Activated CD4-positive, alpha-beta T cell treated with anti-CD3 and anti-CD28 coated beads for 36 hours (primary cell): ENCODE measurements around the gene RASGRP2. TPM values are rescaled to one million over a fixed set of nuclear protein-coding genes. Genes with fewer than 3 reads are reported as not detected.
A peak's percentile ranks its signal among the peaks of the same experiment; 100 is the strongest.

Experiments
- ATAC-seq: fragments of 200-7000 bp; cut with Tn5 transposase; one replicate; pipeline ENCODE4 v1.10.0; 2021; ENCODE audit warnings: mild to moderate bottlenecking, moderate library complexity
- CTCF ChIA-PET: fragments of 350-600 bp; sonication (Branson Sonifier 250); formaldehyde crosslinking; loops from one replicate; lab custom pipeline; 2021; ENCODE audit warnings: antibody characterized with exemption; lab: Charles Lee
- POLR2A ChIA-PET: fragments of 350-600 bp; sonication (Branson Sonifier 250); formaldehyde crosslinking; loops from one replicate; lab custom pipeline; 2021; ENCODE audit warnings: antibody characterized with exemption, inconsistent platforms; lab: Charles Lee
- DNase-seq: peaks from one replicate; pipeline ENCODE4 v3.0.0-alpha.2; 2020
- H3K27ac Mint-ChIP-seq: one replicate; pipeline ENCODE4 v1.8.0; 2021; ENCODE audit warnings: mixed read lengths
- H3K27me3 Mint-ChIP-seq: one replicate; pipeline ENCODE4 v1.8.0; 2021; ENCODE audit warnings: mixed read lengths
- H3K36me3 Mint-ChIP-seq: one replicate; pipeline ENCODE4 v1.8.0; 2021; ENCODE audit warnings: low read depth, mixed read lengths
- H3K4me1 Mint-ChIP-seq: one replicate; pipeline ENCODE4 v1.8.0; 2021; ENCODE audit warnings: mixed read lengths
- H3K4me3 Mint-ChIP-seq: one replicate; pipeline ENCODE4 v1.8.0; 2021; ENCODE audit warnings: mild to moderate bottlenecking, moderate library complexity, mixed read lengths
- H3K9me3 Mint-ChIP-seq: one replicate; pipeline ENCODE4 v1.8.0; 2021; ENCODE audit warnings: low read depth, mixed read lengths
- intact Hi-C, 2 experiments: fragments of 100-400 bp; cut with DNase I in 1 of 2; cut with micrococcal nuclease in 1 of 2; formaldehyde crosslinking; loops; one replicate each; pipeline versions ENCODE4 v1.14.2 to v1.15.1; 2022 to 2024; cut with DNase I, micrococcal nuclease
- total RNA-seq, 2 experiments: library from RNA; stranded (reverse); gene quantifications; one replicate each; pipeline ENCODE4 v1.2.3, GENCODE V29; 2021

Gene RASGRP2
- total RNA-seq, 2 experiments from 2014 or later = 5.6 to 5.9 TPM

GRCh38 chr11:64694026-64694755 lies 49.8 kb downstream of the RASGRP2 start:
- intact Hi-C loops = no loop called here
- Mint-ChIP-seq H3K4me3 (no peak overlapping the region), H3K27me3 (peaks cover 23% of the 10 kb centered on the region), H3K36me3 (no peaks in the 10 kb centered on the region), H3K4me1 (peaks cover 11% of the 10 kb centered on the region), H3K9me3 (no peaks in the 10 kb centered on the region), H3K27ac (no peak overlapping the region)
- ChIA-PET POLR2A (interaction anchor here (1.0 kb wide), 1 partner anchor 808 kb away, joined by 5 read pairs; no protein-coding TSS in a partner anchor), CTCF (interaction anchor here (0.6 to 1.8 kb wide), 4 partner anchors 10 to 443 kb away, joined by 3 to 6 read pairs (median 3); no protein-coding TSS in a partner anchor)
- DNase-seq (no peak), ATAC-seq (no peak)

- Mint-ChIP-seq H3K4me3 (peak overlapping the region; percentile 7), H3K36me3 (no peaks in the 10 kb centered on the region), H3K27ac (peak overlapping the region; percentile 35), H3K27me3 (peaks cover 23% of the 10 kb centered on the region), H3K9me3 (no peaks in the 10 kb centered on the region), H3K4me1 (peaks cover 19% of the 10 kb centered on the region)
- ATAC-seq = no peak
- CTCF ChIA-PET = interaction anchor here (1.8 kb wide), 1 partner anchor 12 kb away, joined by 6 read pairs; no protein-coding TSS in a partner anchor
- DNase-seq = no peak
- intact Hi-C loops = no loop called here
- POLR2A ChIA-PET = interaction anchor here (0.6 to 0.7 kb wide), 2 partner anchors 42 to 259 kb away, joined by 3 read pairs; no protein-coding TSS in a partner anchor
These were observed 51.1 kb downstream of the RASGRP2 start for GRCh38 chr11:64692764-64693331.

- intact Hi-C loops = no loop called here
- ChIA-PET CTCF (no interaction called here), POLR2A (no interaction called here)
- DNase-seq (no peak), ATAC-seq (no peak)
- no peak overlapping the region for H3K27ac Mint-ChIP-seq
- peaks cover 19% of the 10 kb centered on the region for H3K4me1 Mint-ChIP-seq
- peaks cover 23% of the 10 kb centered on the region for H3K27me3 Mint-ChIP-seq
- no peaks in the 10 kb centered on the region for H3K9me3 Mint-ChIP-seq
- H3K36me3 Mint-ChIP-seq = no peaks in the 10 kb centered on the region
- H3K4me3 Mint-ChIP-seq = no peak overlapping the region
These were observed 52.4 kb downstream of the RASGRP2 start for GRCh38 chr11:64691543-64691942.

GRCh38 chr11:64690235-64690634 lies 53.7 kb downstream of the RASGRP2 start:
- intact Hi-C loops = no loop called here
- no peak overlapping the region for H3K27ac Mint-ChIP-seq
- no peaks in the 10 kb centered on the region for H3K36me3 Mint-ChIP-seq
- H3K9me3 Mint-ChIP-seq = no peaks in the 10 kb centered on the region
- peaks cover 19% of the 10 kb centered on the region for H3K4me1 Mint-ChIP-seq
- H3K4me3 Mint-ChIP-seq = no peak overlapping the region
- ATAC-seq (no peak), DNase-seq (no peak)
- ChIA-PET POLR2A (no interaction called here), CTCF (interaction anchor here (0.5 to 2.3 kb wide), 5 partner anchors 9 to 858 kb away, joined by 5 to 33 read pairs (median 12); partner anchors contain the start of gene RASGRP2)
- peaks cover 18% of the 10 kb centered on the region for H3K27me3 Mint-ChIP-seq

GRCh38 chr11:64688534-64688982 lies 55.4 kb downstream of the RASGRP2 start:
- DNase-seq = peak; percentile 96
- Mint-ChIP-seq H3K27ac (no peak overlapping the region), H3K4me3 (peak overlapping the region; percentile 25), H3K27me3 (peaks cover 12% of the 10 kb centered on the region), H3K4me1 (peaks cover 19% of the 10 kb centered on the region), H3K9me3 (no peaks in the 10 kb centered on the region), H3K36me3 (no peaks in the 10 kb centered on the region)
- intact Hi-C loops = loop anchor here (1.0 to 2.0 kb wide), 3 partner anchors 35 to 54 kb away; partner anchors contain the start of gene NRXN2 (in 2 of the 2)
- peak; percentile 98 for ATAC-seq
- ChIA-PET CTCF (interaction anchor here (0.6 to 2.3 kb wide), 37 partner anchors 8 to 1004 kb away, joined by 3 to 33 read pairs (median 4); partner anchors contain the start of genes RASGRP2 and SF1), POLR2A (interaction anchor here (0.6 kb wide), 1 partner anchor 481 kb away, joined by 6 read pairs; no protein-coding TSS in a partner anchor)

GRCh38 chr11:64687643-64688533 lies 56.1 kb downstream of the RASGRP2 start:
- DNase-seq = no peak
- H3K9me3 Mint-ChIP-seq = no peaks in the 10 kb centered on the region
- intact Hi-C loops = loop anchor here (1.0 to 2.0 kb wide), 3 partner anchors 35 to 55 kb away; partner anchors contain the start of gene NRXN2 (in 2 of the 2)
- peaks cover 8% of the 10 kb centered on the region for H3K27me3 Mint-ChIP-seq
- no peaks in the 10 kb centered on the region for H3K36me3 Mint-ChIP-seq
- ATAC-seq = no peak
- ChIA-PET CTCF (interaction anchor here (0.6 to 2.3 kb wide), 23 partner anchors 11 to 584 kb away, joined by 3 to 33 read pairs (median 4); partner anchors contain the start of genes RASGRP2 and SF1), POLR2A (no interaction called here)
- H3K27ac Mint-ChIP-seq = no peak overlapping the region
- peaks cover 15% of the 10 kb centered on the region for H3K4me1 Mint-ChIP-seq
- no peak overlapping the region for H3K4me3 Mint-ChIP-seq

GRCh38 chr11:64687204-64687603 lies 56.7 kb downstream of the RASGRP2 start:
- H3K4me1 Mint-ChIP-seq = peaks cover 8% of the 10 kb centered on the region
- ChIA-PET POLR2A (no interaction called here), CTCF (no interaction called here)
- H3K9me3 Mint-ChIP-seq = no peaks in the 10 kb centered on the region
- no peak overlapping the region for H3K27ac Mint-ChIP-seq
- H3K4me3 Mint-ChIP-seq = no peak overlapping the region
- ATAC-seq = no peak
- DNase-seq = no peak
- no peaks in the 10 kb centered on the region for H3K36me3 Mint-ChIP-seq
- intact Hi-C loops = no loop called here
- H3K27me3 Mint-ChIP-seq = peaks cover 2% of the 10 kb centered on the region

- POLR2A ChIA-PET = no interaction called here
- DNase-seq (no peak), ATAC-seq (peak; percentile 27)
- Mint-ChIP-seq H3K4me1 (peaks cover 8% of the 10 kb centered on the region), H3K9me3 (no peaks in the 10 kb centered on the region), H3K27me3 (no peaks in the 10 kb centered on the region), H3K27ac (no peak overlapping the region), H3K4me3 (no peak overlapping the region), H3K36me3 (no peaks in the 10 kb centered on the region)
- CTCF ChIA-PET = no interaction called here
- intact Hi-C loops = no loop called here
These were observed 57.3 kb downstream of the RASGRP2 start for GRCh38 chr11:64686466-64687170.

- ATAC-seq (no peak), DNase-seq (no peak)
- Mint-ChIP-seq H3K9me3 (no peaks in the 10 kb centered on the region), H3K36me3 (no peaks in the 10 kb centered on the region), H3K27ac (no peak overlapping the region), H3K4me1 (peaks cover 8% of the 10 kb centered on the region), H3K4me3 (no peak overlapping the region), H3K27me3 (no peaks in the 10 kb centered on the region)
- ChIA-PET CTCF (no interaction called here), POLR2A (no interaction called here)
- intact Hi-C loops = no loop called here
These were observed 58.4 kb downstream of the RASGRP2 start for GRCh38 chr11:64685536-64685935.

GRCh38 chr11:64684357-64684756 lies 59.6 kb downstream of the RASGRP2 start:
- no peaks in the 10 kb centered on the region for H3K9me3 Mint-ChIP-seq
- no peaks in the 10 kb centered on the region for H3K27me3 Mint-ChIP-seq
- ChIA-PET POLR2A (no interaction called here), CTCF (interaction anchor here (0.6 kb wide), 1 partner anchor 90 kb away, joined by 3 read pairs; no protein-coding TSS in a partner anchor)
- H3K36me3 Mint-ChIP-seq = no peaks in the 10 kb centered on the region
- no peak overlapping the region for H3K27ac Mint-ChIP-seq
- DNase-seq (no peak), ATAC-seq (no peak)
- intact Hi-C loops = no loop called here
- no peak overlapping the region for H3K4me3 Mint-ChIP-seq
- peaks cover 8% of the 10 kb centered on the region for H3K4me1 Mint-ChIP-seq
